ENCODE data around the gene DCDC1. TPM values are rescaled to one million over a fixed set of nuclear protein-coding genes. Genes with fewer than 3 reads are reported as not detected.

The DCDC1 gene
- total and polyA plus RNA-seq, 2 donors (not counting 1 experiment from before 2014, with no cell fraction given), result 0.05 to 0.17 TPM

DNA sequence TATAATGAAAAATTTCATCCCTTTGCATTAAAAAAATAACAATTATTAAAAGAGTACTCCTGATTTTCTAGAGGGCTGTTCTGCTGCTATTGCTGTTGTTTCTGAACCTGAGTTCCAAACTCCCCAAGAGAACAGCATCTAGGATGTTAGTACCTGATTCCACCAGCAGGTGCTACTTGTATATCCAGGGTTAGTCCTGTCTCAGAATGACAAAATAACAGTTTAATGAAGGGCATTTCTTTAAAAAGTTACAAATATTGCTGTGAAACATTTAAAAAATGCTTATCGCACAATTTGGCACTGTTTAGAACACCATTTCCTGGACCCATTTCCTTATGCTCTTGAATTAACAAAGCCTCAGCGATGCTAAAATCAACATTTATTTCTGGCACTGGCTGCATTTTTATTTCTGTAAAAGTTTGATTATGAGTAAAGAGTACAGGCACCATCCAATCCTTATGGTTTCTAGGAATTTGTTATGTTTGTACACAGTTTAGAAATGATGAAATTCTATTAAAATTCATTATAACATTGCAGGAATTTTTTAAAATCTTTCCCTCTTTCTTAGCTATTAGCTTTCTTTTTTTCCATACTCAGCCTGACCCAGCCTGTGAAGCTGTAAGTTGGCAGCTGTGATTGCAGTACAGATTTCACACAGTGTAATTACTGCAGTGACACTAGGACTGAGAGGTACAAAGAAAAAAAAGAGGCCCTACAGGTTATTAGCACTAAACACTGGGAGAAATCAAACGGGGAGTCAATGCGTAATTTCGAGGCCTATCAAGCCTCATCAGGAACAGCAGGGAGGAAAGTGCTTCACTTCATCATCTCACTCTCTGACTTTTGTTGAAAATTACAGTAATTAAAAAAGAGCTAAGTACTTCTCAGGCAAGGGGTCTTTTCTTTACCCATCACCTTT, 208.8 kb downstream of the DCDC1 start:
- no peaks in the 10 kb centered on the region for H3K27me3 ChIP-seq (ENCODE audit: control insufficient read depth, insufficient read depth, low read length)
- H3K27ac ChIP-seq (ENCODE audit: insufficient read depth, low read length), result no peak overlapping the region
- H4K20me1 ChIP-seq (ENCODE audit: control insufficient read depth, extremely low read depth, insufficient read depth, low read length), result no peaks in the 10 kb centered on the region
- no peaks in the 10 kb centered on the region for H3K36me3 ChIP-seq (ENCODE audit: control insufficient read depth, insufficient read depth, low read length)
- no peak overlapping the region for H3K9ac ChIP-seq (ENCODE audit: insufficient read depth, low read length)
- no peak overlapping the region for H3K4me3 ChIP-seq (replicated peaks in 1 of 4; ENCODE audit: control extremely low read depth in 1 of 4, insufficient read depth in 1 of 4, low read depth in 3 of 4, low read length in 4 of 4)
- H2AFZ ChIP-seq (ENCODE audit: low read length), result no peak overlapping the region
- no peak for DNase-seq (ENCODE audit: low read depth in 2 of 2)
- H3K9me3 ChIP-seq (ENCODE audit: control insufficient read depth, insufficient read depth, low read depth, low read length), result no peaks in the 10 kb centered on the region
- TF ChIP-seq EZH2 (IDR thresholded peaks at IDR 0.05; ENCODE audit: low read length, missing control alignments), result no peak
- TF ChIP-seq, protein P1, sequence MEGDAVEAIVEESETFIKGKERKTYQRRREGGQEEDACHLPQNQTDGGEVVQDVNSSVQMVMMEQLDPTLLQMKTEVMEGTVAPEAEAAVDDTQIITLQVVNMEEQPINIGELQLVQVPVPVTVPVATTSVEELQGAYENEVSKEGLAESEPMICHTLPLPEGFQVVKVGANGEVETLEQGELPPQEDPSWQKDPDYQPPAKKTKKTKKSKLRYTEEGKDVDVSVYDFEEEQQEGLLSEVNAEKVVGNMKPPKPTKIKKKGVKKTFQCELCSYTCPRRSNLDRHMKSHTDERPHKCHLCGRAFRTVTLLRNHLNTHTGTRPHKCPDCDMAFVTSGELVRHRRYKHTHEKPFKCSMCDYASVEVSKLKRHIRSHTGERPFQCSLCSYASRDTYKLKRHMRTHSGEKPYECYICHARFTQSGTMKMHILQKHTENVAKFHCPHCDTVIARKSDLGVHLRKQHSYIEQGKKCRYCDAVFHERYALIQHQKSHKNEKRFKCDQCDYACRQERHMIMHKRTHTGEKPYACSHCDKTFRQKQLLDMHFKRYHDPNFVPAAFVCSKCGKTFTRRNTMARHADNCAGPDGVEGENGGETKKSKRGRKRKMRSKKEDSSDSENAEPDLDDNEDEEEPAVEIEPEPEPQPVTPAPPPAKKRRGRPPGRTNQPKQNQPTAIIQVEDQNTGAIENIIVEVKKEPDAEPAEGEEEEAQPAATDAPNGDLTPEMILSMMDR (conservative IDR thresholded peaks at IDR 0.05 in 1 of 2, IDR thresholded peaks at IDR 0.05 in 1 of 2; ENCODE audit: low read depth in 1 of 2, low read length in 2 of 2), result peak in 1 of 2 donors; percentile 51
- H3K79me2 ChIP-seq (ENCODE audit: control insufficient read depth, insufficient read depth, low read length), result no peaks in the 10 kb centered on the region
- no peaks in the 10 kb centered on the region for H3K4me1 ChIP-seq (ENCODE audit: control insufficient read depth, extremely low read depth, insufficient read depth, low read length)
- H3K4me2 ChIP-seq (ENCODE audit: extremely low read depth, insufficient read depth, low read length), result no peak overlapping the region

DNA sequence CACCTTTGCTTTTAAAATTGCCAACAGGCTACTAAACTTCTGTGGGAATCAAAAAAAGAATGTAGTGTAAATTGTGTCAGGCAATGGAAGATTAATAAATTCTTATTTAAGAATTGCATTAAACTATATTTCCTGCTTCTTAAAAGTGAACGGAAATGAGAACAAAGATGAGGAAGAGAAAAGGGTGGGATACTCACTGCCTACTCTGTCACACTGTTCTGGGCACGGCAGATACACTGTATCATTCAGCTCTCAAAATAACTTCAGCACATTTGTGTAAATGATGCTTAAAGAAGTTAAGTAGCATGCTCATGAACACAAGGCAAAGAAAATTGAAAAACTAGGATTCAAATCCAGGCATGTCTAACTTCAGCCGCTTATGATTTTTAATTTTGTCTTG, 218.7 kb downstream of the DCDC1 start:
- Histone ChIP-seq H3K79me2 (ENCODE audit: control insufficient read depth, insufficient read depth, low read length) (no peaks in the 10 kb centered on the region), H3K4me1 (ENCODE audit: control insufficient read depth, extremely low read depth, insufficient read depth, low read length) (no peaks in the 10 kb centered on the region), H3K9me3 (ENCODE audit: control insufficient read depth, insufficient read depth, low read depth, low read length) (no peaks in the 10 kb centered on the region), H2AFZ (ENCODE audit: low read length) (no peak overlapping the region), H3K27ac (ENCODE audit: insufficient read depth, low read length) (no peak overlapping the region), H3K9ac (ENCODE audit: insufficient read depth, low read length) (no peak overlapping the region), H3K27me3 (ENCODE audit: control insufficient read depth, insufficient read depth, low read length) (no peaks in the 10 kb centered on the region), H3K4me2 (ENCODE audit: extremely low read depth, insufficient read depth, low read length) (no peak overlapping the region), H3K36me3 (ENCODE audit: control insufficient read depth, insufficient read depth, low read length) (no peaks in the 10 kb centered on the region), H4K20me1 (ENCODE audit: control insufficient read depth, extremely low read depth, insufficient read depth, low read length) (no peaks in the 10 kb centered on the region), H3K4me3 (replicated peaks in 1 of 4; ENCODE audit: control extremely low read depth in 1 of 4, insufficient read depth in 1 of 4, low read depth in 3 of 4, low read length in 4 of 4) (no peak overlapping the region)
- TF ChIP-seq, protein P1 (conservative IDR thresholded peaks at IDR 0.05 in 1 of 2, IDR thresholded peaks at IDR 0.05 in 1 of 2; ENCODE audit: low read depth in 1 of 2, low read length in 2 of 2), result no peak
- TF ChIP-seq EZH2 (IDR thresholded peaks at IDR 0.05; ENCODE audit: low read length, missing control alignments), result no peak
- no peak for DNase-seq (ENCODE audit: low read depth in 2 of 2)

DNA sequence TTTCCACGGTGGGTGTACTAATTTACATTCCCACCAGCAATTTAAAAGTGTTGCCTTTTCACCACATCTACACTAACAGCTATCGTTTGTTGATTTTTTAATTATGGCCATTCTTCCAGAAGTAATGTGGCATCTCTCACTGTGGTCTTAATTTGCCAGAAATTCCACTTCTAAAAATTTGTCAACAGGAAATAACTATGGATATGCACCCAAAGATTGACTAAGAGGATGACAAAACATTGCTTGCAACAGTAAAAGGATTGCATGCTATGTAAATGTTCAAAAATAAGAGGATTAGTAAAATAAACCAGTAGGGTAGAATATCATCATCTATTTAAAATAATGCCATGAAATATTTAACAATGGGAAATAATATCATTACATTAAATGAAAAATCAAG, 219.5 kb downstream of the DCDC1 start:
- H3K9me3 ChIP-seq (ENCODE audit: control insufficient read depth, insufficient read depth, low read depth, low read length), result no peaks in the 10 kb centered on the region
- no peak overlapping the region for H3K9ac ChIP-seq (ENCODE audit: insufficient read depth, low read length)
- H3K79me2 ChIP-seq (ENCODE audit: control insufficient read depth, insufficient read depth, low read length), result no peaks in the 10 kb centered on the region
- H3K4me3 ChIP-seq (replicated peaks in 1 of 4; ENCODE audit: control extremely low read depth in 1 of 4, insufficient read depth in 1 of 4, low read depth in 3 of 4, low read length in 4 of 4), result no peak overlapping the region
- TF ChIP-seq, protein P1 (conservative IDR thresholded peaks at IDR 0.05 in 1 of 2, IDR thresholded peaks at IDR 0.05 in 1 of 2; ENCODE audit: low read depth in 1 of 2, low read length in 2 of 2), result no peak
- TF ChIP-seq EZH2 (IDR thresholded peaks at IDR 0.05; ENCODE audit: low read length, missing control alignments), result no peak
- DNase-seq (ENCODE audit: low read depth in 2 of 2), result no peak
- no peaks in the 10 kb centered on the region for H4K20me1 ChIP-seq (ENCODE audit: control insufficient read depth, extremely low read depth, insufficient read depth, low read length)
- no peaks in the 10 kb centered on the region for H3K36me3 ChIP-seq (ENCODE audit: control insufficient read depth, insufficient read depth, low read length)
- H3K4me2 ChIP-seq (ENCODE audit: extremely low read depth, insufficient read depth, low read length), result no peak overlapping the region
- H3K27me3 ChIP-seq (ENCODE audit: control insufficient read depth, insufficient read depth, low read length), result no peaks in the 10 kb centered on the region
- no peaks in the 10 kb centered on the region for H3K4me1 ChIP-seq (ENCODE audit: control insufficient read depth, extremely low read depth, insufficient read depth, low read length)
- no peak overlapping the region for H3K27ac ChIP-seq (ENCODE audit: insufficient read depth, low read length)
- no peak overlapping the region for H2AFZ ChIP-seq (ENCODE audit: low read length)
